ENCODE measurements around the gene AKNA. TPM values are rescaled to one million over a fixed set of nuclear protein-coding genes. Genes with fewer than 3 reads are reported as not detected.

AKNA gene
- polyA plus RNA-seq, 2 of the 4 experiments (the other 2 are of a cell fraction), result 2.7 to 4.6 TPM

GRCh38 chr9:114427644-114428043 is 39.9 kb upstream of the AKNA start:
- no peak overlapping the region for H3K4me2 ChIP-seq
- WGBS (ENCODE audit: missing lambda C conversion rate), result 82% methylated on average over 4 of the region's 4 CpGs
- POLR2A ChIA-PET, result no interaction called here
- CTCF ChIA-PET, result interaction anchor here (0.9 to 12.3 kb wide), 6 partner anchors 7 to 226 kb away, joined by 3 to 202 read pairs (median 3); partner anchors contain the start of gene TEX53
- H3K27ac ChIP-seq, result no peak overlapping the region
- FAIRE-seq (no peak), DNase-seq (ENCODE audit: low read depth in 1 of 2, low spot score in 1 of 2) (no peak), ATAC-seq (no peak)
- H3K4me1 ChIP-seq, result no peaks in the 10 kb centered on the region
- no peak overlapping the region for H3K4me3 ChIP-seq
- TF ChIP-seq CHD2 (IDR thresholded peaks at IDR 0.05; ENCODE audit: low read length, partially characterized antibody), result no peak
- H3K9me3 ChIP-seq, result no peaks in the 10 kb centered on the region

GRCh38 chr9:114426046-114426948 is 38.5 kb upstream of the AKNA start:
- no peaks in the 10 kb centered on the region for H3K9me3 ChIP-seq
- H3K27ac ChIP-seq, result no peak overlapping the region
- TF ChIP-seq HOXB13 (CRISPR knock-in tag; IDR thresholded peaks at IDR 0.05; ENCODE audit: low read depth) (no peak), ZFP36 (IDR thresholded peaks at IDR 0.05; ENCODE audit: borderline replicate concordance, partially characterized antibody) (no peak), MAFK (IDR thresholded peaks at IDR 0.05; ENCODE audit: partially characterized antibody) (no peak), FOSL2 (IDR thresholded peaks at IDR 0.05) (no peak), FOSL2 (CRISPR knock-in tag; IDR thresholded peaks at IDR 0.05) (no peak), ESRRA (IDR thresholded peaks at IDR 0.05; ENCODE audit: borderline replicate concordance, low read length) (no peak), HOXB5 (CRISPR knock-in tag; IDR thresholded peaks at IDR 0.05) (no peak), RARB (CRISPR knock-in tag; IDR thresholded peaks at IDR 0.05) (no peak)
- no peaks in the 10 kb centered on the region for H3K4me1 ChIP-seq
- WGBS (ENCODE audit: missing lambda C conversion rate), result 69% methylated on average over 18 of the region's 18 CpGs
- no peak overlapping the region for H3K4me3 ChIP-seq
- ChIA-PET POLR2A (interaction anchor here (1.2 kb wide), 1 partner anchor 161 kb away, joined by 3 read pairs; the partner anchor contains the start of gene ATP6V1G1), CTCF (interaction anchor here (1.1 to 12.3 kb wide), 6 partner anchors 8 to 589 kb away, joined by 3 to 202 read pairs (median 20); partner anchors contain the start of gene TEX53)
- ATAC-seq (no peak), DNase-seq (ENCODE audit: low read depth in 1 of 2, low spot score in 1 of 2) (no peak), FAIRE-seq (no peak)
- no peak overlapping the region for H3K4me2 ChIP-seq

DNA sequence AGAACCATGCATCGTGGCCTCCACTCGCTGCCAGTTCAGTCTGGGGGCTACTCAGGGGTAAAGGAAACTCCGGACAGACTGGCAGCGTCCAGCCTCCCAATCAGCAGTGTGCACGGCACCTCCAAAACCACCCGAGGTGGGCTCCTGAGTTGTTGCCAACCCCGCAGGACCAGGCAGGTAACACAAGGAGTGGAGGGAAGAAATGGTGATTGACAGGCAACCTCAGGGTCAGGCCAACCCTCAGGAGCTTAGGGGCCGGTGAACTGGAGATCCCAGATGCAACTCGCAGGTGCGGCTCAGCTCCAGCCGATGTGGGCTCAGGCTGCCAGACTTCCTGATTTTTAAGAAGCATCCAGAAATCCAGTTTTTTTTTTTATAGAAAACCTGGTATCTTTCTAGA is 37.3 kb upstream of the AKNA start:
- no peaks in the 10 kb centered on the region for H3K9me3 ChIP-seq
- H3K4me2 ChIP-seq, result no peak overlapping the region
- POLR2A ChIA-PET, result interaction anchor here (1.2 kb wide), 1 partner anchor 162 kb away, joined by 3 read pairs; the partner anchor contains the start of gene ATP6V1G1
- 75% methylated on average over 11 of the region's 11 CpGs for WGBS (ENCODE audit: missing lambda C conversion rate)
- TF ChIP-seq RCOR1 (IDR thresholded peaks at IDR 0.05; ENCODE audit: low read depth, low read length) (no peak), HOXB13 (CRISPR knock-in tag; IDR thresholded peaks at IDR 0.05; ENCODE audit: low read depth) (no peak), EP300 (IDR thresholded peaks at IDR 0.05) (no peak), EHMT2 (IDR thresholded peaks at IDR 0.05; ENCODE audit: low read depth) (no peak), NPAS2 (CRISPR knock-in tag; IDR thresholded peaks at IDR 0.05; ENCODE audit: borderline replicate concordance) (no peak), HES2 (IDR thresholded peaks at IDR 0.05) (no peak), CHD4 (IDR thresholded peaks at IDR 0.05; ENCODE audit: borderline replicate concordance) (no peak), POLR2AphosphoS2 (conservative IDR thresholded peaks at IDR 0.05; ENCODE audit: low read length) (no peak), CBX8 (IDR thresholded peaks at IDR 0.05) (no peak), HEYL (CRISPR knock-in tag; IDR thresholded peaks at IDR 0.05) (no peak), TP53 (CRISPR knock-in tag; IDR thresholded peaks at IDR 0.05) (no peak)
- TF ChIP-seq, protein P1, sequence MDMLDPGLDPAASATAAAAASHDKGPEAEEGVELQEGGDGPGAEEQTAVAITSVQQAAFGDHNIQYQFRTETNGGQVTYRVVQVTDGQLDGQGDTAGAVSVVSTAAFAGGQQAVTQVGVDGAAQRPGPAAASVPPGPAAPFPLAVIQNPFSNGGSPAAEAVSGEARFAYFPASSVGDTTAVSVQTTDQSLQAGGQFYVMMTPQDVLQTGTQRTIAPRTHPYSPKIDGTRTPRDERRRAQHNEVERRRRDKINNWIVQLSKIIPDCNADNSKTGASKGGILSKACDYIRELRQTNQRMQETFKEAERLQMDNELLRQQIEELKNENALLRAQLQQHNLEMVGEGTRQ (IDR thresholded peaks at IDR 0.05), result no peak
- TF ChIP-seq, protein P2, sequence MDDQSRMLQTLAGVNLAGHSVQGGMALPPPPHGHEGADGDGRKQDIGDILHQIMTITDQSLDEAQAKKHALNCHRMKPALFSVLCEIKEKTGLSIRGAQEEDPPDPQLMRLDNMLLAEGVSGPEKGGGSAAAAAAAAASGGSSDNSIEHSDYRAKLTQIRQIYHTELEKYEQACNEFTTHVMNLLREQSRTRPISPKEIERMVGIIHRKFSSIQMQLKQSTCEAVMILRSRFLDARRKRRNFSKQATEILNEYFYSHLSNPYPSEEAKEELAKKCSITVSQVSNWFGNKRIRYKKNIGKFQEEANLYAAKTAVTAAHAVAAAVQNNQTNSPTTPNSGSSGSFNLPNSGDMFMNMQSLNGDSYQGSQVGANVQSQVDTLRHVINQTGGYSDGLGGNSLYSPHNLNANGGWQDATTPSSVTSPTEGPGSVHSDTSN (IDR thresholded peaks at IDR 0.05), result no peak
- TF ChIP-seq, protein P3, sequence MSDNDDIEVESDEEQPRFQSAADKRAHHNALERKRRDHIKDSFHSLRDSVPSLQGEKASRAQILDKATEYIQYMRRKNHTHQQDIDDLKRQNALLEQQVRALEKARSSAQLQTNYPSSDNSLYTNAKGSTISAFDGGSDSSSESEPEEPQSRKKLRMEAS (IDR thresholded peaks at IDR 0.05), result no peak
- TF ChIP-seq, protein P4, sequence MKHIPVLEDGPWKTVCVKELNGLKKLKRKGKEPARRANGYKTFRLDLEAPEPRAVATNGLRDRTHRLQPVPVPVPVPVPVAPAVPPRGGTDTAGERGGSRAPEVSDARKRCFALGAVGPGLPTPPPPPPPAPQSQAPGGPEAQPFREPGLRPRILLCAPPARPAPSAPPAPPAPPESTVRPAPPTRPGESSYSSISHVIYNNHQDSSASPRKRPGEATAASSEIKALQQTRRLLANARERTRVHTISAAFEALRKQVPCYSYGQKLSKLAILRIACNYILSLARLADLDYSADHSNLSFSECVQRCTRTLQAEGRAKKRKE (CRISPR knock-in tag; IDR thresholded peaks at IDR 0.05; ENCODE audit: low read depth), result no peak
- H3K27ac ChIP-seq, result no peak overlapping the region
- FAIRE-seq, result no peak
- no peaks in the 10 kb centered on the region for H3K4me1 ChIP-seq
- CTCF ChIA-PET, result interaction anchor here (0.7 to 6.0 kb wide), 6 partner anchors 10 to 482 kb away, joined by 3 to 38 read pairs (median 6); no protein-coding TSS in a partner anchor
- H3K4me3 ChIP-seq, result no peak overlapping the region
- no peak for DNase-seq (ENCODE audit: low read depth in 1 of 2, low spot score in 1 of 2)
- no peak for ATAC-seq
